Cardiac septum (tissue), 1 donor: ENCODE results near the gene MPLKIP. TPM values are rescaled to one million over a fixed set of nuclear protein-coding genes. Genes with fewer than 3 reads are reported as not detected.

Experiments used
- DNase-seq: peaks from one replicate; pipeline ENCODE4 v3.0.0-alpha.2; 2020; ENCODE audit warnings: low spot score
- intact Hi-C: fragments of 100-400 bp; cut with DNase I; formaldehyde crosslinking; loops from one replicate; pipeline ENCODE4 v1.14.0; 2022
- total RNA-seq: library from RNA; stranded (reverse); fragmentation: NEBNext Ultra II Directional; extraction: Animal tissue kit (Norgen Biotek cat#: 25700); gene quantifications from one replicate; pipeline ENCODE4 v1.2.1, GENCODE V29; 2021
- donor health status: DM: no; HTN: no; CAD: no.

MPLKIP gene
- total RNA-seq, 1 donor from 2014 or later, result 17.1 TPM

DNA sequence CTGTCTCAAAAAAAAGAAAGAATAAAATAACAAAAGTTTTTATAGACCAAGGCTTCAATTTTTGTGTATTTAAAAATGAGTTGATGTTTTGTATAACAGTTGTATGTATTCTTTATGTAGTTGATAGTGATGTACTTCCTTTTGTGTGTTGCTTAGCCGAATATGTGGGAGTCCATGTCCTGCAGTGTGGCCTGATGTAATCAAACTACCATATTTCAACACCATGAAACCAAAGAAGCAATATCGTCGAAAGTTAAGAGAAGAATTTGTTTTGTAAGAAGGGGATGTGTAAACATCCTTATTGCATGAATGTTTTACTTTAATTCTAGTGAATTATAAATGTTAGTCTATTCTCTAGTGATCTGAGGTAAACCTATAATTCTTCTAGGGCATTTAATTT lies 56.6 kb downstream of the MPLKIP start:
- intact Hi-C loops, result no loop called here
- no peak for DNase-seq

Other genes with a start within 250 kb of the MPLKIP start
- 28.9 TPM for gene CDK13, start 184.4 kb downstream of the MPLKIP start, total RNA-seq
- gene SUGCT, start 383 bp upstream of the MPLKIP start, total RNA-seq, result 3.1 TPM